Ovary (tissue), 9 donors: Measurements from ENCODE around the gene GFI1B. TPM values are rescaled to one million over a fixed set of nuclear protein-coding genes. Genes with fewer than 3 reads are reported as not detected.

ENCODE experiments used
- DNase-seq, 5 donors: peaks; one replicate each; pipeline ENCODE4 v3.0.0-alpha.2; 2019 to 2020
- H3K27ac ChIP-seq, 2 donors: fragments of 200-600 bp; one replicate each; pipeline versions ENCODE4 v1.5.1 to v1.8.0; 2019 to 2022
- H3K27me3 ChIP-seq: fragments of 200-600 bp; one replicate; pipeline ENCODE4 v1.8.0; 2022
- H3K36me3 ChIP-seq: fragments of 200-600 bp; sonication (generic); one replicate; pipeline ENCODE4 v1.5.1; 2019
- H3K4me1 ChIP-seq: one replicate; pipeline ENCODE4 v1.8.1; 2013; ENCODE audit warnings: mild to moderate bottlenecking, moderate library complexity; ENCODE audit not compliant: insufficient read depth
- H3K4me3 ChIP-seq: fragments of 200-600 bp; sonication (generic); one replicate; pipeline ENCODE4 v1.5.1; 2017
- H3K9me3 ChIP-seq, 2 donors: fragments of 200-600 bp in 1 of 2; sonication (generic) in 1 of 2; one replicate each; pipeline versions ENCODE4 v1.5.1 to v1.8.1; 2013 to 2019; ENCODE audit warnings: mild to moderate bottlenecking in 1 of 2, moderate library complexity in 1 of 2
- CTCF ChIP-seq, 3 donors: fragments of 450-650 bp in 2 of 3; fragments of 200-600 bp in 1 of 3; IDR thresholded peaks; one replicate each; pipeline versions ENCODE4 v1.5.1 to v1.8.0; 2016 to 2022; ENCODE audit warnings: antibody characterized with exemption in 3 of 3, mild to moderate bottlenecking in 1 of 3
- EP300 ChIP-seq: sonication (generic); formaldehyde crosslinking; IDR thresholded peaks from one replicate; pipeline ENCODE4 v1.6.1; 2017; ENCODE audit warnings: antibody characterized with exemption
- POLR2A ChIP-seq: fragments of 450-650 bp; IDR thresholded peaks from one replicate; pipeline ENCODE4 v1.6.1; 2017; ENCODE audit warnings: antibody characterized with exemption, mild to moderate bottlenecking, moderate library complexity
- WGBS, 3 donors: extraction: QIAGEN DNeasy Blood & Tissue Kit in 1 of 3; methylation state at CpG; one replicate each; pipeline versions ENCODE4 v1.1.5 to v1.1.7; 2013 to 2017; 5-methylcytosine and 5-hydroxymethylcytosine counted together
- intact Hi-C, 4 donors: fragments of 100-400 bp; cut with DNase I; formaldehyde crosslinking; loops; one replicate each; pipeline versions ENCODE4 v1.11.0 to v1.15.1; 2022 to 2023
- polyA plus RNA-seq, 2 donors: library from polyadenylated mRNA; stranded (reverse); fragments of 200-250 nt in 1 of 2; fragments of 350-450 nt in 1 of 2; fragmentation: Illumina TruSeq in 1 of 2; extraction: RNeasy Lipid Tissue Mini Kit (QIAGEN cat#74804) in 1 of 2; gene quantifications; one replicate each; pipeline ENCODE4 v1.2.3, GENCODE V29; 2013 to 2014
- total RNA-seq, 7 donors: library from RNA; depleted of rRNA in 2 of 7; stranded (reverse); fragments of >200 nt in 2 of 7; fragmentation: NEBNext Ultra II Directional in 3 of 7; extraction: Animal tissue kit (Norgen Biotek cat#: 25700) in 3 of 7; gene quantifications; one replicate each; pipeline versions ENCODE4 v1.1.0 to v1.2.4, GENCODE V29; 2016 to 2023
- donor health status: DM: no; HTN: no; CAD: no; lungs with moderate emphysema.
- donor health status: DM: no; HTN: no; CAD: no.
- donor health status: Bipolar disorder and iron deficiency.
- donor health status: DM: yes; HTN: yes; CAD: no.
- donor health status: DM: no; HTN: no; CAD: no.
- donor health status: DM: yes; HTN: yes; CAD: no.

The GFI1B gene
- total and polyA plus RNA-seq, 9 donors = 0.05 TPM; not detected in 8

GRCh38 chr9:133002147-133003070 lies 23.9 kb downstream of the GFI1B start:
- no peak for TF ChIP-seq POLR2A
- TF ChIP-seq EP300 = no peak
- TF ChIP-seq CTCF (IDR thresholded peaks at IDR 0.05) = no peak
- Histone ChIP-seq H3K27me3 (no peaks in the 10 kb centered on the region), H3K36me3 (no peaks in the 10 kb centered on the region), H3K27ac (no peak overlapping the region), H3K4me3 (no peak overlapping the region), H3K9me3 (no peaks in the 10 kb centered on the region), H3K4me1 (no peaks in the 10 kb centered on the region)
- intact Hi-C loops = no loop called here
- DNase-seq = no peak
- 41 to 49% (median 44%) methylated on average over 13 of the region's 13 CpGs for WGBS, 3 donors

GRCh38 chr9:133003071-133003461 lies 24.6 kb downstream of the GFI1B start:
- H3K4me1 ChIP-seq = no peaks in the 10 kb centered on the region
- no peaks in the 10 kb centered on the region for H3K9me3 ChIP-seq
- WGBS, 3 donors = 60 to 64% (median 62%) methylated on average over 13 of the region's 13 CpGs
- DNase-seq = no peak
- no peak for TF ChIP-seq CTCF (IDR thresholded peaks at IDR 0.05)
- no peak for TF ChIP-seq POLR2A
- TF ChIP-seq EP300 = no peak
- no peak overlapping the region for H3K27ac ChIP-seq
- H3K27me3 ChIP-seq = no peaks in the 10 kb centered on the region
- no peak overlapping the region for H3K4me3 ChIP-seq
- intact Hi-C loops = no loop called here
- no peaks in the 10 kb centered on the region for H3K36me3 ChIP-seq

GRCh38 chr9:133003671-133004090 lies 25.2 kb downstream of the GFI1B start:
- H3K27me3 ChIP-seq = no peaks in the 10 kb centered on the region
- TF ChIP-seq EP300 (no peak), CTCF (IDR thresholded peaks at IDR 0.05) (no peak), POLR2A (no peak)
- no peak overlapping the region for H3K4me3 ChIP-seq
- H3K36me3 ChIP-seq = no peaks in the 10 kb centered on the region
- no peaks in the 10 kb centered on the region for H3K4me1 ChIP-seq
- 54 to 57% (median 56%) methylated on average over 9 of the region's 9 CpGs for WGBS, 3 donors
- H3K27ac ChIP-seq = no peak overlapping the region
- no peak for DNase-seq
- no peaks in the 10 kb centered on the region for H3K9me3 ChIP-seq
- intact Hi-C loops = no loop called here

GRCh38 chr9:133004091-133004998 lies 25.9 kb downstream of the GFI1B start:
- H3K36me3 ChIP-seq = no peaks in the 10 kb centered on the region
- H3K27ac ChIP-seq = no peak overlapping the region
- DNase-seq = no peak
- 53 to 62% (median 61%) methylated on average over 9 of the region's 9 CpGs for WGBS, 3 donors
- no peaks in the 10 kb centered on the region for H3K4me1 ChIP-seq
- TF ChIP-seq CTCF (IDR thresholded peaks at IDR 0.05) (no peak), POLR2A (no peak), EP300 (no peak)
- H3K4me3 ChIP-seq = no peak overlapping the region
- H3K9me3 ChIP-seq = no peaks in the 10 kb centered on the region
- H3K27me3 ChIP-seq = no peaks in the 10 kb centered on the region
- intact Hi-C loops = no loop called here
